OCI-LY1 (cell line): Measurements from ENCODE around the gene SOCS1.

Experiments used
- H2AFZ ChIP-seq: fragments of 200-600 bp; sonication (generic), shearing (Covaris generic); 2 replicates; pipeline ENCODE4 v1.6.0; 2014; ENCODE audit warnings: antibody characterized with exemption, mild to moderate bottlenecking, low read length
- H3F3A ChIP-seq: fragments of 200-600 bp; sonication (generic), shearing (Covaris generic); 2 replicates; pipeline ENCODE4 v1.6.0; 2014; ENCODE audit warnings: mild to moderate bottlenecking, antibody characterized with exemption, low read length, moderate library complexity; ENCODE audit not compliant: insufficient read depth
- H3K27ac ChIP-seq: fragments of 200-600 bp; sonication (generic); 2 replicates; pipeline ENCODE4 v1.5.1; 2014; ENCODE audit warnings: low read length, mixed run types, mild to moderate bottlenecking, low read depth; ENCODE audit not compliant: poor library complexity, severe bottlenecking
- H3K27me3 ChIP-seq: fragments of 200-600 bp; sonication (generic); 2 replicates; pipeline ENCODE4 v1.6.0; 2014; ENCODE audit warnings: antibody characterized with exemption, mild to moderate bottlenecking, low read length, moderate library complexity; ENCODE audit not compliant: insufficient read depth
- H3K36me3 ChIP-seq: fragments of 200-600 bp; sonication (generic); 2 replicates; pipeline ENCODE4 v1.6.1; 2014; ENCODE audit warnings: mild to moderate bottlenecking, antibody characterized with exemption, low read length, moderate library complexity, mixed read lengths; ENCODE audit not compliant: insufficient read depth
- H3K4me1 ChIP-seq: fragments of 200-600 bp; sonication (generic); 2 replicates; pipeline ENCODE4 v1.5.1; 2014; ENCODE audit warnings: mild to moderate bottlenecking, low read length, moderate library complexity; ENCODE audit not compliant: insufficient read depth, severe bottlenecking
- H3K4me2 ChIP-seq: fragments of 200-600 bp; sonication (generic), shearing (Covaris generic); 2 replicates; pipeline ENCODE4 v1.6.1; 2014; ENCODE audit warnings: low read length
- H3K4me3 ChIP-seq: fragments of 200-600 bp; sonication (generic); 2 replicates; pipeline ENCODE4 v1.5.1; 2014; ENCODE audit warnings: low read length, low read depth, mild to moderate bottlenecking, mixed read lengths; ENCODE audit not compliant: poor library complexity, severe bottlenecking
- H3K79me2 ChIP-seq: fragments of 200-600 bp; shearing (Covaris generic); 2 replicates; pipeline ENCODE4 v1.6.1; 2016; ENCODE audit warnings: mixed run types, low read length, mixed read lengths; ENCODE audit not compliant: insufficient read depth
- H3K9ac ChIP-seq: fragments of 200-600 bp; sonication (generic), shearing (Covaris generic); 2 replicates; pipeline ENCODE4 v1.6.1; 2014; ENCODE audit warnings: mild to moderate bottlenecking, low read length, mixed read lengths
- H3K9me2 ChIP-seq: fragments of 200-600 bp; sonication (generic), shearing (Covaris generic); 2 replicates; pipeline ENCODE4 v1.6.1; 2014; ENCODE audit warnings: low read depth, mild to moderate bottlenecking, low read length, mixed read lengths
- H3K9me3 ChIP-seq: fragments of 200-600 bp; shearing (Covaris generic); 2 replicates; pipeline ENCODE4 v1.6.1; 2014; ENCODE audit warnings: low read length, mixed read lengths
- H4K20me1 ChIP-seq: fragments of 200-600 bp; sonication (generic), shearing (Covaris generic); 2 replicates; pipeline ENCODE4 v1.6.0; 2016; ENCODE audit warnings: mild to moderate bottlenecking, low read length; ENCODE audit not compliant: insufficient read depth
- CTCF ChIP-seq: fragments of 200-600 bp; sonication (generic), shearing (Covaris generic); IDR thresholded peaks from 2 replicates; pipeline ENCODE4 v1.5.1; 2017; ENCODE audit warnings: mild to moderate bottlenecking, antibody characterized with exemption, low read length, moderate library complexity, mixed read lengths
- EZH2 ChIP-seq: fragments of 200-600 bp; sonication (generic), shearing (Covaris generic); IDR thresholded peaks from 2 replicates; pipeline ENCODE4 v1.8.0; 2017; ENCODE audit warnings: borderline replicate concordance, mixed run types, mild to moderate bottlenecking, antibody characterized with exemption, low read length, moderate library complexity, mixed read lengths

SOCS1 gene

GRCh38 chr16:11229906-11230305 is 26.1 kb downstream of the SOCS1 start:
- Histone ChIP-seq H3K4me1 (peaks cover 25% of the 10 kb centered on the region), H3K9me3 (no peaks in the 10 kb centered on the region), H3K27ac (no peak overlapping the region)

GRCh38 chr16:11229432-11229831 is 26.6 kb downstream of the SOCS1 start:
- H3K79me2 ChIP-seq: no peaks in the 10 kb centered on the region
- H2AFZ ChIP-seq: no peak overlapping the region
- H3K27me3 ChIP-seq: no peaks in the 10 kb centered on the region; the same call in 1 of the 2 replicates
- TF ChIP-seq EZH2: no peak
- no peak for TF ChIP-seq CTCF
- peaks cover 29% of the 10 kb centered on the region for H3K4me1 ChIP-seq
- H3K9me2 ChIP-seq: no peaks in the 10 kb centered on the region
- H3K27ac ChIP-seq: no peak overlapping the region
- no peak overlapping the region for H3K4me2 ChIP-seq
- H3K4me3 ChIP-seq: no peak overlapping the region
- H3F3A ChIP-seq: no peaks in the 10 kb centered on the region
- no peaks in the 10 kb centered on the region for H3K36me3 ChIP-seq
- H4K20me1 ChIP-seq: no peaks in the 10 kb centered on the region
- H3K9ac ChIP-seq: no peak overlapping the region
- no peaks in the 10 kb centered on the region for H3K9me3 ChIP-seq

More at GRCh38 chr16:11229906-11230305, 26.1 kb downstream of the SOCS1 start:
- Histone ChIP-seq H4K20me1 (no peaks in the 10 kb centered on the region), H3K4me2 (no peak overlapping the region), H3F3A (no peaks in the 10 kb centered on the region), H3K36me3 (no peaks in the 10 kb centered on the region), H3K9me2 (no peaks in the 10 kb centered on the region), H3K27me3 (no peaks in the 10 kb centered on the region; the same call in 1 of the 2 replicates), H3K4me3 (no peak overlapping the region), H3K9ac (no peak overlapping the region), H2AFZ (no peak overlapping the region), H3K79me2 (no peaks in the 10 kb centered on the region)
- no peak for TF ChIP-seq CTCF
- no peak for TF ChIP-seq EZH2

- H3K79me2 ChIP-seq: no peaks in the 10 kb centered on the region
- H3K9me3 ChIP-seq: no peaks in the 10 kb centered on the region
- H2AFZ ChIP-seq: no peak overlapping the region
- TF ChIP-seq EZH2 (no peak), CTCF (no peak)
- H4K20me1 ChIP-seq: no peaks in the 10 kb centered on the region
- peaks cover 19% of the 10 kb centered on the region for H3K4me1 ChIP-seq
- no peaks in the 10 kb centered on the region; the same call in 1 of the 2 replicates for H3K27me3 ChIP-seq
- no peaks in the 10 kb centered on the region for H3F3A ChIP-seq
- H3K36me3 ChIP-seq: no peaks in the 10 kb centered on the region
- H3K9ac ChIP-seq: no peak overlapping the region
- H3K9me2 ChIP-seq: no peaks in the 10 kb centered on the region
- H3K4me3 ChIP-seq: peak overlapping the region; percentile 29
- no peak overlapping the region for H3K27ac ChIP-seq
- peak overlapping the region; percentile 50 for H3K4me2 ChIP-seq
Measured at GRCh38 chr16:11225677-11226549, 30.1 kb downstream of the SOCS1 start.
